ENCODE results near the gene KLHL22.

DNA sequence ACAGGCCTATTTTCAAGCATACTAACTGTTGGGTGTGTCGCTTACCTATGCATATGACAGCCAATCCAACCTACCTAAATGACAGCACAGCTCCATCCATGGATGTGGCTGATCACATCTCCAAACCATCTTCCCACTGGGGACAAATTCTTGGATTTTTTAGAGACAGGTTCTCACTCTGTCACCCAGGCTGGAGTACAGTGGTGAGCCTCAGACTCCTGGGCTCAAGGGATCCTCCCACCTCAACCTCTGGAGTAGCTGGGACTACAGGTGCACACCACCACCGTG is 76.0 kb downstream of the KLHL22 start:
- no peak for TF ChIP-seq EZH2 (IDR thresholded peaks at IDR 0.05; ENCODE audit: borderline replicate concordance, low read depth, low read length, poor library complexity, severe bottlenecking)
- TF ChIP-seq, protein P1, sequence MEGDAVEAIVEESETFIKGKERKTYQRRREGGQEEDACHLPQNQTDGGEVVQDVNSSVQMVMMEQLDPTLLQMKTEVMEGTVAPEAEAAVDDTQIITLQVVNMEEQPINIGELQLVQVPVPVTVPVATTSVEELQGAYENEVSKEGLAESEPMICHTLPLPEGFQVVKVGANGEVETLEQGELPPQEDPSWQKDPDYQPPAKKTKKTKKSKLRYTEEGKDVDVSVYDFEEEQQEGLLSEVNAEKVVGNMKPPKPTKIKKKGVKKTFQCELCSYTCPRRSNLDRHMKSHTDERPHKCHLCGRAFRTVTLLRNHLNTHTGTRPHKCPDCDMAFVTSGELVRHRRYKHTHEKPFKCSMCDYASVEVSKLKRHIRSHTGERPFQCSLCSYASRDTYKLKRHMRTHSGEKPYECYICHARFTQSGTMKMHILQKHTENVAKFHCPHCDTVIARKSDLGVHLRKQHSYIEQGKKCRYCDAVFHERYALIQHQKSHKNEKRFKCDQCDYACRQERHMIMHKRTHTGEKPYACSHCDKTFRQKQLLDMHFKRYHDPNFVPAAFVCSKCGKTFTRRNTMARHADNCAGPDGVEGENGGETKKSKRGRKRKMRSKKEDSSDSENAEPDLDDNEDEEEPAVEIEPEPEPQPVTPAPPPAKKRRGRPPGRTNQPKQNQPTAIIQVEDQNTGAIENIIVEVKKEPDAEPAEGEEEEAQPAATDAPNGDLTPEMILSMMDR (conservative IDR thresholded peaks at IDR 0.05; ENCODE audit: low read depth, low read length) = no peak
